HepG2 (cell line): ENCODE data around the gene APLP1. TPM values are rescaled to one million over a fixed set of nuclear protein-coding genes. Genes with fewer than 3 reads are reported as not detected.
A peak's percentile ranks its signal among the peaks of the same experiment; 100 is the strongest.

Source experiments
- CREM ChIP-seq, 2 experiments: sonication (generic) in 1 of 2; formaldehyde crosslinking in 1 of 2; IDR thresholded peaks; 2 replicates each; pipeline versions ENCODE4 v1.4.0 to v1.6.1; 2016 to 2020; ENCODE audit warnings: antibody characterized with exemption in 1 of 2, mild to moderate bottlenecking in 1 of 2, missing genetic modification reagents in 1 of 2
- DRAP1 ChIP-seq: IDR thresholded peaks from 2 replicates; pipeline ENCODE4 v1.6.1; 2016; ENCODE audit warnings: missing genetic modification reagents, missing compliant biosample characterization
- HNF4A ChIP-seq: sonication (generic); formaldehyde crosslinking; IDR thresholded peaks from 2 replicates; pipeline ENCODE4 v1.4.0; 2020; ENCODE audit warnings: missing genetic modification reagents
- MNT ChIP-seq: fragments of 450-650 bp; IDR thresholded peaks from 2 replicates; pipeline ENCODE4 v1.6.1; 2016
- NFKBIZ ChIP-seq: IDR thresholded peaks from 2 replicates; pipeline ENCODE4 v1.6.1; 2018; ENCODE audit warnings: missing genetic modification reagents, missing compliant biosample characterization
- PHF5A ChIP-seq: IDR thresholded peaks from one replicate; pipeline ENCODE4 v1.6.1; 2018; ENCODE audit warnings: low read depth, missing genetic modification reagents; ENCODE audit not compliant: unreplicated experiment
- PLSCR1 ChIP-seq: sonication (generic); formaldehyde crosslinking; IDR thresholded peaks from 2 replicates; pipeline ENCODE4 v1.5.0; 2020; ENCODE audit warnings: missing genetic modification reagents, mild to moderate bottlenecking, borderline replicate concordance
- POGK ChIP-seq: sonication (generic); formaldehyde crosslinking; conservative IDR thresholded peaks from 2 replicates; pipeline ENCODE4 v1.8.0; 2022; ENCODE audit warnings: mild to moderate bottlenecking, moderate library complexity, missing genetic modification reagents
- THYN1 ChIP-seq: sonication (generic); formaldehyde crosslinking; IDR thresholded peaks from 2 replicates; pipeline ENCODE4 v1.8.1; 2023; ENCODE audit warnings: low read depth, mild to moderate bottlenecking, moderate library complexity, missing genetic modification reagents, borderline replicate concordance
- TOE1 ChIP-seq: sonication (generic); formaldehyde crosslinking; IDR thresholded peaks from 2 replicates; pipeline ENCODE4 v1.4.0; 2020; ENCODE audit warnings: mild to moderate bottlenecking, missing genetic modification reagents
- USF2 ChIP-seq, 2 experiments: sonication (generic) in 1 of 2; formaldehyde crosslinking in 1 of 2; IDR thresholded peaks; 2 replicates each; pipeline versions ENCODE4 v1.5.1 to v1.6.1; 2011 to 2020; ENCODE audit warnings: borderline replicate concordance in 1 of 2, low read depth in 1 of 2, low read length in 1 of 2, mild to moderate bottlenecking in 1 of 2, missing genetic modification reagents in 1 of 2, moderate library complexity in 1 of 2
- WIZ ChIP-seq: sonication (generic); formaldehyde crosslinking; IDR thresholded peaks from 2 replicates; pipeline ENCODE4 v1.5.1; 2020; ENCODE audit warnings: mild to moderate bottlenecking, missing genetic modification reagents
- ZFP36L1 ChIP-seq: sonication (generic); formaldehyde crosslinking; IDR thresholded peaks from 2 replicates; pipeline ENCODE4 v1.8.0; 2022; ENCODE audit warnings: mild to moderate bottlenecking, missing genetic modification reagents, moderate library complexity
- ZIK1 ChIP-seq: sonication (generic); formaldehyde crosslinking; IDR thresholded peaks from 2 replicates; pipeline ENCODE4 v1.5.0; 2020; ENCODE audit warnings: mild to moderate bottlenecking, low read depth, missing genetic modification reagents, borderline replicate concordance
- ZNF138 ChIP-seq: sonication (generic); formaldehyde crosslinking; IDR thresholded peaks from 2 replicates; pipeline ENCODE4 v1.5.0; 2020; ENCODE audit warnings: mild to moderate bottlenecking, low read depth, missing genetic modification reagents
- ZNF503 ChIP-seq: sonication (generic); formaldehyde crosslinking; IDR thresholded peaks from 2 replicates; pipeline ENCODE4 v1.4.0; 2020; ENCODE audit warnings: missing genetic modification reagents
- ZNF549 ChIP-seq: sonication (generic); formaldehyde crosslinking; IDR thresholded peaks from 2 replicates; pipeline ENCODE4 v1.5.0; 2020; ENCODE audit warnings: missing genetic modification reagents
- ZNF576 ChIP-seq: sonication (generic); formaldehyde crosslinking; IDR thresholded peaks from 2 replicates; pipeline ENCODE4 v1.4.0; 2020; ENCODE audit warnings: mild to moderate bottlenecking, missing genetic modification reagents
- ZNF598 ChIP-seq: sonication (generic); formaldehyde crosslinking; IDR thresholded peaks from 2 replicates; pipeline ENCODE4 v1.5.1; 2020; ENCODE audit warnings: mild to moderate bottlenecking, missing genetic modification reagents, borderline replicate concordance
- ZNF746 ChIP-seq: sonication (generic); formaldehyde crosslinking; IDR thresholded peaks from 2 replicates; pipeline ENCODE4 v1.8.0; 2022; ENCODE audit warnings: mild to moderate bottlenecking, missing genetic modification reagents
- ZNF790 ChIP-seq: sonication (generic); formaldehyde crosslinking; IDR thresholded peaks from 2 replicates; pipeline ENCODE4 v1.8.0; 2022; ENCODE audit warnings: missing genetic modification reagents, mild to moderate bottlenecking, borderline replicate concordance
- polyA plus RNA-seq, 8 experiments: library from polyadenylated mRNA; depleted of rRNA in 3 of 8; stranded (reverse) in 7 of 8; unstranded in 1 of 8; fragments of >200 nt; fragmentation: Illumina TruSeq in 4 of 8; extraction: Trizol in 4 of 8; gene quantifications; 2 replicates each; pipeline versions ENCODE4 v1.2.1 to v1.2.3, GENCODE V29; 2011 to 2016; ENCODE audit warnings: low read depth in 4 of 8, missing spikeins in 1 of 8, mixed read lengths in 1 of 8; ENCODE audit not compliant: insufficient read depth in 1 of 8
- total RNA-seq, 5 experiments: library from RNA; depleted of rRNA; stranded (reverse); fragments of >200 nt; fragmentation: Illumina TruSeq; extraction: Trizol; gene quantifications; 2 replicates each; pipeline ENCODE4 v1.2.3, GENCODE V29; 2016; ENCODE audit warnings: low read depth in 1 of 5

Gene APLP1
- total and polyA plus RNA-seq, 2 of the 13 experiments (the other 11 are each of a cell fraction or from before 2014, with no cell fraction given), result 2.0 to 2.9 TPM

- TF ChIP-seq POGK (no peak), CREM (IDR thresholded peaks at IDR 0.05) (no peak), CREM (CRISPR knock-in tag; IDR thresholded peaks at IDR 0.05) (no peak), MNT (no peak), TOE1 (CRISPR knock-in tag) (no peak), NFKBIZ (CRISPR knock-in tag) (no peak), ZIK1 (no peak), HNF4A (CRISPR knock-in tag) (peak; percentile 51), ZNF138 (CRISPR knock-in tag) (no peak), PLSCR1 (CRISPR knock-in tag) (no peak), USF2 (IDR thresholded peaks at IDR 0.05; ENCODE audit: low read depth, low read length) (no peak), USF2 (CRISPR knock-in tag; IDR thresholded peaks at IDR 0.05; ENCODE audit: borderline replicate concordance) (no peak), PHF5A (CRISPR knock-in tag) (no peak), ZNF790 (CRISPR knock-in tag) (no peak), ZNF598 (CRISPR knock-in tag) (no peak), THYN1 (CRISPR knock-in tag) (no peak), ZNF746 (CRISPR knock-in tag) (no peak), WIZ (CRISPR knock-in tag) (no peak), ZNF576 (CRISPR knock-in tag) (no peak), ZNF503 (CRISPR knock-in tag) (no peak), DRAP1 (CRISPR knock-in tag) (no peak), ZNF549 (no peak), ZFP36L1 (no peak)
Measured at GRCh38 chr19:35862528-35862927, 5.8 kb upstream of the APLP1 start (continued).
